ENCODE results near the gene SOX6.

DNA sequence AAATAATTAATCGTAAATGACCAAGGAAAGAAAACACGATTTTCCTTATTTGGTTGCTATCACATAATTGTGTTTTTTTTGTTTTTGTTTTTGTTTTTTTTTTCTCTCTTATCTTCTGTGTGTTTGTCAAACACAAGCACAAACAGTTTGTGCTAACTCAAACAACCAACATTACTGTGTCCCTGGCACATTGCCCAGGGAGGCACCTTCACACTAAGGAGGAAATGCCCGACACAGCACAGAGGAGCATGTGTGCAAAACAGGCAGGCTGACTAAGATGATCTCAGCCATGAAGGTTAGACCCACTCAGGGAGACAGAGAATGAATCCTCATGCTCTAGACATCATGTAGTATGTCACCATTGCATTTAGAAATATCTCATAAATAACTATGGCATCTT lies 130.1 kb downstream of the SOX6 start:
- TF ChIP-seq, protein P1, sequence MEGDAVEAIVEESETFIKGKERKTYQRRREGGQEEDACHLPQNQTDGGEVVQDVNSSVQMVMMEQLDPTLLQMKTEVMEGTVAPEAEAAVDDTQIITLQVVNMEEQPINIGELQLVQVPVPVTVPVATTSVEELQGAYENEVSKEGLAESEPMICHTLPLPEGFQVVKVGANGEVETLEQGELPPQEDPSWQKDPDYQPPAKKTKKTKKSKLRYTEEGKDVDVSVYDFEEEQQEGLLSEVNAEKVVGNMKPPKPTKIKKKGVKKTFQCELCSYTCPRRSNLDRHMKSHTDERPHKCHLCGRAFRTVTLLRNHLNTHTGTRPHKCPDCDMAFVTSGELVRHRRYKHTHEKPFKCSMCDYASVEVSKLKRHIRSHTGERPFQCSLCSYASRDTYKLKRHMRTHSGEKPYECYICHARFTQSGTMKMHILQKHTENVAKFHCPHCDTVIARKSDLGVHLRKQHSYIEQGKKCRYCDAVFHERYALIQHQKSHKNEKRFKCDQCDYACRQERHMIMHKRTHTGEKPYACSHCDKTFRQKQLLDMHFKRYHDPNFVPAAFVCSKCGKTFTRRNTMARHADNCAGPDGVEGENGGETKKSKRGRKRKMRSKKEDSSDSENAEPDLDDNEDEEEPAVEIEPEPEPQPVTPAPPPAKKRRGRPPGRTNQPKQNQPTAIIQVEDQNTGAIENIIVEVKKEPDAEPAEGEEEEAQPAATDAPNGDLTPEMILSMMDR (IDR thresholded peaks at IDR 0.05) = no peak
- TF ChIP-seq POLR2A (IDR thresholded peaks at IDR 0.05) = no peak
